ENCODE data around the gene TMEM273. TPM values are rescaled to one million over a fixed set of nuclear protein-coding genes. Genes with fewer than 3 reads are reported as not detected.

The TMEM273 gene
- polyA plus RNA-seq, 2 donors = 3.8 to 4.7 TPM

GRCh38 chr10:49139846-49140195 lies 48.4 kb downstream of the TMEM273 start:
- 73 to 78% methylated on average over 4 of the region's 4 CpGs for WGBS, 2 donors
- Histone ChIP-seq H3K27ac (ENCODE audit: low read depth in 2 of 2, low read length in 1 of 2) (peak overlapping the region in 1 of 2 donors; percentile 6), H3K4me3 (ENCODE audit: low read depth in 1 of 2, low read length in 2 of 2) (no peak overlapping the region), H3K4me1 (ENCODE audit: control insufficient read depth in 2 of 2, insufficient read depth in 2 of 2, low read length in 1 of 2) (peaks cover 0 to 2% of the 10 kb centered on the region in 2 donors), H3K36me3 (ENCODE audit: control insufficient read depth in 2 of 2, insufficient read depth in 2 of 2, low read length in 1 of 2) (no peaks in the 10 kb centered on the region), H3K27me3 (ENCODE audit: control insufficient read depth in 1 of 2, insufficient read depth in 2 of 2, low read length in 2 of 2) (no peaks in the 10 kb centered on the region), H3K9me3 (ENCODE audit: control insufficient read depth in 2 of 2, insufficient read depth in 1 of 2, low read depth in 1 of 2, low read length in 1 of 2) (no peaks in the 10 kb centered on the region)

GRCh38 chr10:49139028-49139845 lies 49.0 kb downstream of the TMEM273 start:
- Histone ChIP-seq H3K36me3 (ENCODE audit: control insufficient read depth in 2 of 2, insufficient read depth in 2 of 2, low read length in 1 of 2) (no peaks in the 10 kb centered on the region), H3K4me1 (ENCODE audit: control insufficient read depth in 2 of 2, insufficient read depth in 2 of 2, low read length in 1 of 2) (peaks cover 0 to 2% of the 10 kb centered on the region in 2 donors), H3K27ac (ENCODE audit: low read depth in 2 of 2, low read length in 1 of 2) (peak overlapping the region; percentile 34 to 53), H3K9me3 (ENCODE audit: control insufficient read depth in 2 of 2, insufficient read depth in 1 of 2, low read depth in 1 of 2, low read length in 1 of 2) (no peaks in the 10 kb centered on the region), H3K27me3 (ENCODE audit: control insufficient read depth in 1 of 2, insufficient read depth in 2 of 2, low read length in 2 of 2) (no peaks in the 10 kb centered on the region), H3K4me3 (ENCODE audit: low read depth in 1 of 2, low read length in 2 of 2) (no peak overlapping the region)
- WGBS, 2 donors = 71 to 75% methylated on average over 8 of the region's 8 CpGs

DNA sequence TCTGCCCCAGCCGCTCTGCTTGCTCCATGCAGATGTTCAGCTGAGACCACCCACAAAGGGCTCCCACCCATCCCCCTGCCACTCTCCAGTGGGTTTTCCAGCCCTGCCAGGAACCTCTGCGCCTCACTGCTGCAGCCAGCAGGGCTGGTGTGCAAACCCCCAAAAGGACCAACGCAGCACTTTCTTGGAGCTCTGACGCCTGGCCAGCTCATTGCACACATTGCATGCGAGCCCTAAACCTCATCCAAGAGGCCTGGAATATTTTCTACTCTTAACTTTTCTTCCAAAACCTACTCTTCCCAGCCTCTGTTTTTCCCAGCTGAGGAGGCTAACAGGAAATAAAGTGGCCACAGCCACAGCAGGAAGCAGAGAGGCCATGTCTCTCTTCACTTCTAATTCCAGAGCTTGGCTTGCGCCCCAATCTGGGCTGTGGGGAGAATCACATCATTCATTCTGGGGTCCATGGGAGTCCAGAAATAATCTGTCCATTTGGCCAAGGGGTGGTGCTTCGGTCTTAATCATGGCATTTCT lies 49.8 kb downstream of the TMEM273 start:
- 79 to 86% methylated on average over 7 of the region's 7 CpGs for WGBS, 2 donors
- H3K27me3 ChIP-seq (ENCODE audit: control insufficient read depth in 1 of 2, insufficient read depth in 2 of 2, low read length in 2 of 2) = no peaks in the 10 kb centered on the region
- peak overlapping the region; percentile 34 to 53 for H3K27ac ChIP-seq (ENCODE audit: low read depth in 2 of 2, low read length in 1 of 2)
- H3K4me1 ChIP-seq (ENCODE audit: control insufficient read depth in 2 of 2, insufficient read depth in 2 of 2, low read length in 1 of 2) = peaks cover 0 to 2% of the 10 kb centered on the region in 2 donors
- H3K36me3 ChIP-seq (ENCODE audit: control insufficient read depth in 2 of 2, insufficient read depth in 2 of 2, low read length in 1 of 2) = no peaks in the 10 kb centered on the region
- H3K4me3 ChIP-seq (ENCODE audit: low read depth in 1 of 2, low read length in 2 of 2) = no peak overlapping the region
- H3K9me3 ChIP-seq (ENCODE audit: control insufficient read depth in 2 of 2, insufficient read depth in 1 of 2, low read depth in 1 of 2, low read length in 1 of 2) = no peaks in the 10 kb centered on the region

- no peak overlapping the region for H3K27ac ChIP-seq (ENCODE audit: low read depth in 2 of 2, low read length in 1 of 2)
- H3K4me3 ChIP-seq (ENCODE audit: low read depth in 1 of 2, low read length in 2 of 2) = no peak overlapping the region
- no peaks in the 10 kb centered on the region for H3K9me3 ChIP-seq (ENCODE audit: control insufficient read depth in 2 of 2, insufficient read depth in 1 of 2, low read depth in 1 of 2, low read length in 1 of 2)
- 58 to 67% methylated on average over 1 of the region's 1 CpG for WGBS, 2 donors
- no peaks in the 10 kb centered on the region for H3K27me3 ChIP-seq (ENCODE audit: control insufficient read depth in 1 of 2, insufficient read depth in 2 of 2, low read length in 2 of 2)
- H3K36me3 ChIP-seq (ENCODE audit: control insufficient read depth in 2 of 2, insufficient read depth in 2 of 2, low read length in 1 of 2) = no peaks in the 10 kb centered on the region
- H3K4me1 ChIP-seq (ENCODE audit: control insufficient read depth in 2 of 2, insufficient read depth in 2 of 2, low read length in 1 of 2) = peaks cover 0 to 2% of the 10 kb centered on the region in 2 donors
These were observed 51.7 kb downstream of the TMEM273 start for GRCh38 chr10:49136525-49136924.

GRCh38 chr10:49135575-49136313 lies 52.4 kb downstream of the TMEM273 start:
- Histone ChIP-seq H3K36me3 (ENCODE audit: control insufficient read depth in 2 of 2, insufficient read depth in 2 of 2, low read length in 1 of 2) (no peaks in the 10 kb centered on the region), H3K4me1 (ENCODE audit: control insufficient read depth in 2 of 2, insufficient read depth in 2 of 2, low read length in 1 of 2) (peaks cover 0 to 2% of the 10 kb centered on the region in 2 donors), H3K9me3 (ENCODE audit: control insufficient read depth in 2 of 2, insufficient read depth in 1 of 2, low read depth in 1 of 2, low read length in 1 of 2) (no peaks in the 10 kb centered on the region), H3K27me3 (ENCODE audit: control insufficient read depth in 1 of 2, insufficient read depth in 2 of 2, low read length in 2 of 2) (no peaks in the 10 kb centered on the region), H3K4me3 (ENCODE audit: low read depth in 1 of 2, low read length in 2 of 2) (no peak overlapping the region), H3K27ac (ENCODE audit: low read depth in 2 of 2, low read length in 1 of 2) (no peak overlapping the region)
- 57 to 63% methylated on average over 9 of the region's 9 CpGs for WGBS, 2 donors

GRCh38 chr10:49134327-49134726 lies 53.9 kb downstream of the TMEM273 start:
- Histone ChIP-seq H3K4me3 (ENCODE audit: low read depth in 1 of 2, low read length in 2 of 2) (no peak overlapping the region), H3K9me3 (ENCODE audit: control insufficient read depth in 2 of 2, insufficient read depth in 1 of 2, low read depth in 1 of 2, low read length in 1 of 2) (no peaks in the 10 kb centered on the region), H3K4me1 (ENCODE audit: control insufficient read depth in 2 of 2, insufficient read depth in 2 of 2, low read length in 1 of 2) (no peaks in the 10 kb centered on the region), H3K27ac (ENCODE audit: low read depth in 2 of 2, low read length in 1 of 2) (no peak overlapping the region), H3K27me3 (ENCODE audit: control insufficient read depth in 1 of 2, insufficient read depth in 2 of 2, low read length in 2 of 2) (no peaks in the 10 kb centered on the region), H3K36me3 (ENCODE audit: control insufficient read depth in 2 of 2, insufficient read depth in 2 of 2, low read length in 1 of 2) (no peaks in the 10 kb centered on the region)
- 66 to 72% methylated on average over 3 of the region's 3 CpGs for WGBS, 2 donors

GRCh38 chr10:49133706-49134248 lies 54.4 kb downstream of the TMEM273 start, which contains the start of gene FAM170B:
Gene FAM170B (minus strand): TSS chr10:49134021. CDS start chr10:49133918, 103 bp downstream.
- H3K27me3 ChIP-seq (ENCODE audit: control insufficient read depth in 1 of 2, insufficient read depth in 2 of 2, low read length in 2 of 2) = no peaks in the 10 kb centered on the region
- no peaks in the 10 kb centered on the region for H3K36me3 ChIP-seq (ENCODE audit: control insufficient read depth in 2 of 2, insufficient read depth in 2 of 2, low read length in 1 of 2)
- no peaks in the 10 kb centered on the region for H3K4me1 ChIP-seq (ENCODE audit: control insufficient read depth in 2 of 2, insufficient read depth in 2 of 2, low read length in 1 of 2)
- H3K27ac ChIP-seq (ENCODE audit: low read depth in 2 of 2, low read length in 1 of 2) = no peak within 1 kb of the TSS
- no peaks in the 10 kb centered on the region for H3K9me3 ChIP-seq (ENCODE audit: control insufficient read depth in 2 of 2, insufficient read depth in 1 of 2, low read depth in 1 of 2, low read length in 1 of 2)
- H3K4me3 ChIP-seq (ENCODE audit: low read depth in 1 of 2, low read length in 2 of 2) = no peak within 1 kb of the TSS
- WGBS, 2 donors = 73 to 75% methylated on average over 5 of the region's 5 CpGs

DNA sequence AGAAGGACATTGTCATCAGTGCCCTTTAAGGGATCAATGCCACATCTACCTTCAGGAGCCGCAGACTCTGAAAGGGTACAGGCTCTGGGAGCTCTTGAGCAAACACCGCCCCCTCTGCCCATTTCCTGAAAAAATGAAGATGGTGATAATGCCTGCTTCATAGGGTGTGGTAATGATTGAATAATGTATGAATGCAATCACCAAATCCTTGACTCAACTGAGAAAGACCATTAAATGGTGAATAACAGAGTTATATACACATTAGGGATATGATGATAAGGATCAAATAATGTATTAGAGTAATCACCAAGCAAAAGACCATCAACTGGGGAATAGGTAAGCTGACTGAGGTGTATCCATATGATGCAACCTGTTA lies 55.8 kb downstream of the TMEM273 start:
- Histone ChIP-seq H3K27ac (ENCODE audit: low read depth in 2 of 2, low read length in 1 of 2) (no peak overlapping the region), H3K9me3 (ENCODE audit: control insufficient read depth in 2 of 2, insufficient read depth in 1 of 2, low read depth in 1 of 2, low read length in 1 of 2) (no peaks in the 10 kb centered on the region), H3K4me3 (ENCODE audit: low read depth in 1 of 2, low read length in 2 of 2) (no peak overlapping the region), H3K36me3 (ENCODE audit: control insufficient read depth in 2 of 2, insufficient read depth in 2 of 2, low read length in 1 of 2) (no peaks in the 10 kb centered on the region), H3K4me1 (ENCODE audit: control insufficient read depth in 2 of 2, insufficient read depth in 2 of 2, low read length in 1 of 2) (no peaks in the 10 kb centered on the region), H3K27me3 (ENCODE audit: control insufficient read depth in 1 of 2, insufficient read depth in 2 of 2, low read length in 2 of 2) (no peaks in the 10 kb centered on the region)
- WGBS, 2 donors = 89 to 93% methylated on average over 2 of the region's 2 CpGs

DNA sequence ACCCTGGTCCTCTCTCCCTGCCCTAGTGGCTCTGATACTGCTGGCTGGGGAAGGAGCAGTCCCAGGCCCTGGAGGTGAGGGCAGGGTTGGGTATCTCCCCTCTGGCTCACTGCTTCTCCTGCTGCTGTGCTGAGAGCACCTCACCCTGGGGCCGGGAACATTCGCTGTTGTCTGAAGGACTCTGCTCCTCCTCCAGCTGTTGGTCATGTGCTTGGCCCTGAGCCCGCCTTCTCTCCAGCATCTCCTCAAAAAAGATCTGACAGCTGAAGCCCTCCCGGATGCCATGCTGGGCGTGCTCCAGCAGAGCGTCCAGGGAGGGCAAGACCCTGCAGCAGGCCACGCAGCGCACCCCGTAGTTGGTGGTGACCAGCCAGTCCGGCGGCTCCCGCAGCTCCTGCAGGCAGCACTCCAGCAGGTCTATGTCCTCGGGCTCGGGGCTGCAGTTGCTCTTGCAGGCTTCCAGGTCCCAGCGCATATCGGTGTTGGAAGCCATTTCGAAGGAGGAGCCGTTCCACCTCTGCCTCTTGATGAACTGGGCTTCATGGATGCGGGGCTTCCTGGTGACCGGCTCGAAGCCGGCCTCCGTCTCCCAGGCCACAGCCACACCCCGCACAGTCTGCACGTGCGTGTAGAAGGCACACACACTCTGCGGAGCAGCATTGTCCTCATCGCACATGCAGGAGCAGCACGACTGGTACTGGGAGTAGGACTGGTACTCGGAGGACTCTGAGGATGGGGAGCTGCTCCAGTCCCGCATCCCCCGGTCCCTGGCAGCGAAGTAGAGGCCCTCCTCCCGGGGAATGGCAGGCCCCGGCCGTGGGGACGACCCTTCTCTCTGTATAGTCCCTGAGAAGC lies 56.5 kb downstream of the TMEM273 start:
- Histone ChIP-seq H3K27me3 (ENCODE audit: control insufficient read depth in 1 of 2, insufficient read depth in 2 of 2, low read length in 2 of 2) (no peaks in the 10 kb centered on the region), H3K9me3 (ENCODE audit: control insufficient read depth in 2 of 2, insufficient read depth in 1 of 2, low read depth in 1 of 2, low read length in 1 of 2) (no peaks in the 10 kb centered on the region), H3K36me3 (ENCODE audit: control insufficient read depth in 2 of 2, insufficient read depth in 2 of 2, low read length in 1 of 2) (no peaks in the 10 kb centered on the region), H3K4me3 (ENCODE audit: low read depth in 1 of 2, low read length in 2 of 2) (no peak overlapping the region), H3K4me1 (ENCODE audit: control insufficient read depth in 2 of 2, insufficient read depth in 2 of 2, low read length in 1 of 2) (no peaks in the 10 kb centered on the region), H3K27ac (ENCODE audit: low read depth in 2 of 2, low read length in 1 of 2) (no peak overlapping the region)
- WGBS, 2 donors = 80 to 81% methylated on average over 37 of the region's 37 CpGs
